ENCODE data around the gene FNDC7. TPM values are rescaled to one million over a fixed set of nuclear protein-coding genes. Genes with fewer than 3 reads are reported as not detected.

FNDC7 gene
- polyA plus RNA-seq, 1 of the 3 experiments (the other 2 are of a cell fraction) = 0.02 TPM

GRCh38 chr1:108704496-108704895, 8.2 kb upstream of the FNDC7 start:
- Histone ChIP-seq H3K4me1 (ENCODE audit: control insufficient read depth in 1 of 2, insufficient read depth in 2 of 2, low read depth in 1 of 2, low read length in 1 of 2) (0 out of 4 replicates have a peak, but pooled peaks cover 0 to 12% of the 10 kb centered on the region in 2 experiments), H3K9me3 (no peaks in the 10 kb centered on the region), H3K79me2 (ENCODE audit: insufficient read depth) (no peaks in the 10 kb centered on the region), H3K4me2 (peak overlapping the region; percentile 41; the same call in 1 of the 2 replicates), H2AFZ (ENCODE audit: low read depth) (no peak overlapping the region), H3K27me3 (ENCODE audit: insufficient read depth) (no peaks in the 10 kb centered on the region), H3K9ac (no peak overlapping the region), H4K20me1 (ENCODE audit: insufficient read depth) (no peaks in the 10 kb centered on the region), H3F3A (replicated peaks; ENCODE audit: insufficient read depth) (peaks cover 23% of the 10 kb centered on the region), H3K27ac (ENCODE audit: low read depth in 2 of 2, low read length in 1 of 2) (peak overlapping the region in 1 of 2 experiments; percentile 46; a peak in 1 of 4 replicates), H3K9me2 (no peaks in the 10 kb centered on the region), H3K36me3 (replicated peaks in 1 of 2; ENCODE audit: control insufficient read depth in 1 of 2, insufficient read depth in 2 of 2, low read length in 1 of 2) (peaks cover 27 to 28% of the 10 kb centered on the region in 2 experiments), H3K4me3 (ENCODE audit: low read depth in 2 of 2, low read length in 1 of 2) (no peak overlapping the region)
- ChIA-PET POLR2A (no interaction called here), CTCF (interaction anchor here (1.3 kb wide), 1 partner anchor 11 kb away, joined by 3 read pairs; no protein-coding TSS in a partner anchor)
- 57% methylated on average over 2 of the region's 2 CpGs for WGBS (ENCODE audit: low lambda C conversion rate)
- DNase-seq = no peak
- TF ChIP-seq USF1 (IDR thresholded peaks at IDR 0.05; ENCODE audit: borderline replicate concordance, low read depth) (no peak), FOSL2 (IDR thresholded peaks at IDR 0.05; ENCODE audit: borderline replicate concordance, low read depth) (0 out of 2 replicates have a peak, but pooled peaks have one; percentile 13), TCF12 (IDR thresholded peaks at IDR 0.05) (no peak), RCOR1 (IDR thresholded peaks at IDR 0.05; ENCODE audit: low read length) (no peak)
- TF ChIP-seq, protein P1, sequence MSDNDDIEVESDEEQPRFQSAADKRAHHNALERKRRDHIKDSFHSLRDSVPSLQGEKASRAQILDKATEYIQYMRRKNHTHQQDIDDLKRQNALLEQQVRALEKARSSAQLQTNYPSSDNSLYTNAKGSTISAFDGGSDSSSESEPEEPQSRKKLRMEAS (IDR thresholded peaks at IDR 0.05; ENCODE audit: low read depth) = no peak

GRCh38 chr1:108706643-108707042, 6.1 kb upstream of the FNDC7 start:
- Histone ChIP-seq H3K27me3 (ENCODE audit: insufficient read depth) (no peaks in the 10 kb centered on the region), H3K9me3 (no peaks in the 10 kb centered on the region), H3F3A (replicated peaks; ENCODE audit: insufficient read depth) (peaks cover 15% of the 10 kb centered on the region), H2AFZ (ENCODE audit: low read depth) (no peak overlapping the region), H4K20me1 (ENCODE audit: insufficient read depth) (no peaks in the 10 kb centered on the region), H3K9ac (no peak overlapping the region), H3K9me2 (no peaks in the 10 kb centered on the region), H3K36me3 (replicated peaks in 1 of 2; ENCODE audit: control insufficient read depth in 1 of 2, insufficient read depth in 2 of 2, low read length in 1 of 2) (peaks cover 6% of the 10 kb centered on the region in 2 experiments), H3K4me3 (ENCODE audit: low read depth in 2 of 2, low read length in 1 of 2) (no peak overlapping the region), H3K4me1 (ENCODE audit: control insufficient read depth in 1 of 2, insufficient read depth in 2 of 2, low read depth in 1 of 2, low read length in 1 of 2) (0 out of 4 replicates have a peak, but pooled peaks cover 0 to 12% of the 10 kb centered on the region in 2 experiments), H3K4me2 (no peak overlapping the region), H3K79me2 (ENCODE audit: insufficient read depth) (no peaks in the 10 kb centered on the region), H3K27ac (ENCODE audit: low read depth in 2 of 2, low read length in 1 of 2) (no peak overlapping the region)
- TF ChIP-seq NFIC (IDR thresholded peaks at IDR 0.05; ENCODE audit: borderline replicate concordance) = no peak
- no peak for DNase-seq
- CTCF ChIA-PET = no interaction called here
- POLR2A ChIA-PET = no interaction called here
- 80% methylated on average over 3 of the region's 3 CpGs for WGBS (ENCODE audit: low lambda C conversion rate)

GRCh38 chr1:108708691-108709660, 3.7 kb upstream of the FNDC7 start:
- H3K9ac ChIP-seq = no peak overlapping the region
- CTCF ChIA-PET = interaction anchor here (1.4 to 1.5 kb wide), 3 partner anchors 9 to 22 kb away, joined by 3 to 6 read pairs (median 3); no protein-coding TSS in a partner anchor
- DNase-seq = no peak
- TF ChIP-seq EZH2phosphoT487 (IDR thresholded peaks at IDR 0.05; ENCODE audit: borderline replicate concordance, low read depth) (no peak), CTCF (IDR thresholded peaks at IDR 0.05) (peak; percentile 27; the same call in 1 of the 2 replicates)
- H3K79me2 ChIP-seq (ENCODE audit: insufficient read depth) = no peaks in the 10 kb centered on the region
- 0 out of 4 replicates have a peak, but pooled peaks cover 0 to 9% of the 10 kb centered on the region in 2 experiments for H3K4me1 ChIP-seq (ENCODE audit: control insufficient read depth in 1 of 2, insufficient read depth in 2 of 2, low read depth in 1 of 2, low read length in 1 of 2)
- H2AFZ ChIP-seq (ENCODE audit: low read depth) = no peak overlapping the region
- H4K20me1 ChIP-seq (ENCODE audit: insufficient read depth) = no peaks in the 10 kb centered on the region
- H3K9me2 ChIP-seq = no peaks in the 10 kb centered on the region
- no peak overlapping the region for H3K4me2 ChIP-seq
- no peaks in the 10 kb centered on the region for H3K36me3 ChIP-seq (replicated peaks in 1 of 2; ENCODE audit: control insufficient read depth in 1 of 2, insufficient read depth in 2 of 2, low read length in 1 of 2)
- no peak overlapping the region for H3K27ac ChIP-seq (ENCODE audit: low read depth in 2 of 2, low read length in 1 of 2)
- H3K9me3 ChIP-seq = no peaks in the 10 kb centered on the region
- POLR2A ChIA-PET = no interaction called here
- peaks cover 9% of the 10 kb centered on the region for H3F3A ChIP-seq (replicated peaks; ENCODE audit: insufficient read depth)
- H3K4me3 ChIP-seq (ENCODE audit: low read depth in 2 of 2, low read length in 1 of 2) = no peak overlapping the region
- H3K27me3 ChIP-seq (ENCODE audit: insufficient read depth) = no peaks in the 10 kb centered on the region
- WGBS (ENCODE audit: low lambda C conversion rate) = 64% methylated on average over 4 of the region's 7 CpGs

All from SK-N-SH (cell line).